ENCODE data around the gene CNOT6.

The CNOT6 gene

GRCh38 chr5:180621311-180621710 lies 127.1 kb downstream of the CNOT6 start:
- H3K4me1 Mint-ChIP-seq, result peaks cover 15% of the 10 kb centered on the region
- H3K4me3 Mint-ChIP-seq, result no peak overlapping the region
- no peak overlapping the region for H3K27ac Mint-ChIP-seq
- no peaks in the 10 kb centered on the region for H3K36me3 Mint-ChIP-seq
- H3K9me3 Mint-ChIP-seq, result no peaks in the 10 kb centered on the region
- no peaks in the 10 kb centered on the region for H3K27me3 Mint-ChIP-seq

- Mint-ChIP-seq H3K9me3 (no peaks in the 10 kb centered on the region), H3K27me3 (no peaks in the 10 kb centered on the region), H3K4me3 (no peak overlapping the region), H3K4me1 (peaks cover 15% of the 10 kb centered on the region), H3K27ac (no peak overlapping the region), H3K36me3 (no peaks in the 10 kb centered on the region)
Observed at GRCh38 chr5:180622910-180623309, 128.7 kb downstream of the CNOT6 start.

- H3K9me3 Mint-ChIP-seq, result no peaks in the 10 kb centered on the region
- H3K27me3 Mint-ChIP-seq, result no peaks in the 10 kb centered on the region
- peaks cover 15% of the 10 kb centered on the region for H3K4me1 Mint-ChIP-seq
- H3K27ac Mint-ChIP-seq, result no peak overlapping the region
- H3K36me3 Mint-ChIP-seq, result no peaks in the 10 kb centered on the region
- no peak overlapping the region for H3K4me3 Mint-ChIP-seq
Observed at GRCh38 chr5:180623411-180623834, 129.2 kb downstream of the CNOT6 start.

DNA sequence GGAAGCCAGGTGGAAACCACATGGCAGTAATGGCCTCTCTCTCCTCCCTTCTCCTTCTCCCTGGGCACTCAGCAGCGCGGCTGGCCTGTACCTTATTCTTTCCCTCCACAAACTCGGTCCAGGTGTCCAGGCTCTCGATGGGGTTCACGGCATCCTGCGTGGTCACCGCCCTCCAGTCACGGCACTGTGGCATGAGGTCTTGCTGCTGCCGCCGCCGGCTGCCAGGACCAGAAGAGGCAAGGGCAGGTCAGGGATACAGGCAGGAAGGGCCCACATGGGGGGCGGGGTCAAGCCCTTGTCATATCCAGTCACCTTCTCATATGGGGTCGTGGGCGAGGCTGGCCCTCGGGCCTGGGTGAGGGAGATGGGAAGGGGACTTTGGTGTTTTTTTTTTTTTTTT lies 129.7 kb downstream of the CNOT6 start:
- Mint-ChIP-seq H3K9me3 (no peaks in the 10 kb centered on the region), H3K4me1 (peaks cover 15% of the 10 kb centered on the region), H3K4me3 (no peak overlapping the region), H3K36me3 (no peaks in the 10 kb centered on the region), H3K27me3 (no peaks in the 10 kb centered on the region), H3K27ac (no peak overlapping the region)

DNA sequence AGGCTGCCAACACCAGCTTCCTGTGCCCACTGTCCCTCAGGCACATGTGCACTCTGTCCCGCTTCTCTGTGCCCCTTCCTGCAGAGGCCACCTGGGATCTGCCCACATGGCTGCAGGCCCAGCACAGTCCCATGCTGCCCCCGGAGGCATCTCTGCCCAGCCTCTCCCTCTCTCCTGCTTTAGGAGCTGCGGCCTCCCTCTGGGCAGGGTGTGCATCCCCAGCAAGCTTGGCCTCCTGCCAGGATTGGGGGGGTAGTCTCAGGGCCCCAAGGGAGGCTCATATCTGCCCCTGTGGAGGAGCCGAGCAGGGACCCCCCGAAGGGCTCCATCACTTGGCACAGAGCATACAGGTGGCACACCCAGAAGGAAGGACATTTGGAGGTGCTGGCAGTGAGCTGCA lies 130.4 kb downstream of the CNOT6 start:
- H3K4me1 Mint-ChIP-seq, result peaks cover 15% of the 10 kb centered on the region
- H3K27ac Mint-ChIP-seq, result no peak overlapping the region
- no peaks in the 10 kb centered on the region for H3K9me3 Mint-ChIP-seq
- no peak overlapping the region for H3K4me3 Mint-ChIP-seq
- no peaks in the 10 kb centered on the region for H3K27me3 Mint-ChIP-seq
- H3K36me3 Mint-ChIP-seq, result no peaks in the 10 kb centered on the region

DNA sequence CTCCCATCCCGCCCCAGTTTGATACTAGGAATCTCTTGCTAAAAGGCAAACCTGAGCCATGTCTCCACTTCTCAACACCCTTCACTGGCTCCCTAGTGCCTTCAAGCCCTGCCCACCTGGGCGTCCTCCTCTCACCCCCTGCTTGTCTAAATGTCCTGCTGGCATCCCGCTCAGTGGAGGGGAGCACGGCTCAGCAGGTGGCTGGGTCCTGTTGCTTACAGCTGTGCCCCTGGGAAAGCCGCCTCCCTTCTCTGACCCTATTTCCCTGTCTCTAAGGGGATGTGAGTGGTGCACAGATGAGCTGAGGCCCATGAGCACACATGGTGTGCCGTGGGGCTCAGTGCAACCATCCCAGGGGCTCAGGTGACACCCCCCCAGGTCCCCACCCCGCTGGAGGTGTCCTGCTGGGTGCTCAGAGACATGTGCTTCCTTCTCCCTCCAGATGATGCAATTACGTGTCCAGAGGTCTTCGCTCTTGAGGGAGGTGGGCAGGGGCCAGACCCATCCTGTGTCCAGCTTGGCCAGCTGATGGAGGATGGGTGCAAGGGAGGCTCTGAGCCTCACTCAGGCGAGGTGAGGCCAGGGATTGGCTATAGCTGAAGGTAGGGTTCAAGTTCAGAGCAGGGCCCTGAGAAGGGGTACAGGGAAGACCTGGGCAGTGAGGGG lies 131.1 kb downstream of the CNOT6 start:
- Mint-ChIP-seq H3K9me3 (no peaks in the 10 kb centered on the region), H3K27ac (no peak overlapping the region), H3K27me3 (no peaks in the 10 kb centered on the region), H3K4me1 (peaks cover 15% of the 10 kb centered on the region), H3K4me3 (no peak overlapping the region), H3K36me3 (no peaks in the 10 kb centered on the region)

GRCh38 chr5:180625791-180626660 lies 131.8 kb downstream of the CNOT6 start:
- H3K4me3 Mint-ChIP-seq, result no peak overlapping the region
- H3K36me3 Mint-ChIP-seq, result no peaks in the 10 kb centered on the region
- H3K9me3 Mint-ChIP-seq, result no peaks in the 10 kb centered on the region
- peaks cover 15% of the 10 kb centered on the region for H3K4me1 Mint-ChIP-seq
- no peaks in the 10 kb centered on the region for H3K27me3 Mint-ChIP-seq
- H3K27ac Mint-ChIP-seq, result no peak overlapping the region

- H3K4me3 Mint-ChIP-seq, result no peak overlapping the region
- no peaks in the 10 kb centered on the region for H3K27me3 Mint-ChIP-seq
- H3K4me1 Mint-ChIP-seq, result peaks cover 15% of the 10 kb centered on the region
- H3K9me3 Mint-ChIP-seq, result no peaks in the 10 kb centered on the region
- H3K27ac Mint-ChIP-seq, result no peak overlapping the region
- H3K36me3 Mint-ChIP-seq, result no peaks in the 10 kb centered on the region
Observed at GRCh38 chr5:180626661-180627385, 132.6 kb downstream of the CNOT6 start.

GRCh38 chr5:180627386-180628120 lies 133.4 kb downstream of the CNOT6 start:
- Mint-ChIP-seq H3K9me3 (no peaks in the 10 kb centered on the region), H3K4me3 (no peak overlapping the region), H3K27ac (no peak overlapping the region), H3K36me3 (no peaks in the 10 kb centered on the region), H3K27me3 (no peaks in the 10 kb centered on the region), H3K4me1 (peaks cover 15% of the 10 kb centered on the region)
